C4-2B (cell line): ENCODE measurements around the gene TAGLN2.

Experiments used
- H3K27ac ChIP-seq: fragments of 450-650 bp; 2 replicates; pipeline ENCODE4 v1.5.1; 2017
- ZFX ChIP-seq: fragments of 450-650 bp; IDR thresholded peaks from 2 replicates; pipeline ENCODE4 v1.6.1; 2017
- TF ChIP-seq, protein P1 (sequence below): fragments of 450-650 bp; conservative IDR thresholded peaks from 2 replicates; pipeline ENCODE4 v1.5.1; 2017; ENCODE audit warnings: mild to moderate bottlenecking

Gene TAGLN2

DNA sequence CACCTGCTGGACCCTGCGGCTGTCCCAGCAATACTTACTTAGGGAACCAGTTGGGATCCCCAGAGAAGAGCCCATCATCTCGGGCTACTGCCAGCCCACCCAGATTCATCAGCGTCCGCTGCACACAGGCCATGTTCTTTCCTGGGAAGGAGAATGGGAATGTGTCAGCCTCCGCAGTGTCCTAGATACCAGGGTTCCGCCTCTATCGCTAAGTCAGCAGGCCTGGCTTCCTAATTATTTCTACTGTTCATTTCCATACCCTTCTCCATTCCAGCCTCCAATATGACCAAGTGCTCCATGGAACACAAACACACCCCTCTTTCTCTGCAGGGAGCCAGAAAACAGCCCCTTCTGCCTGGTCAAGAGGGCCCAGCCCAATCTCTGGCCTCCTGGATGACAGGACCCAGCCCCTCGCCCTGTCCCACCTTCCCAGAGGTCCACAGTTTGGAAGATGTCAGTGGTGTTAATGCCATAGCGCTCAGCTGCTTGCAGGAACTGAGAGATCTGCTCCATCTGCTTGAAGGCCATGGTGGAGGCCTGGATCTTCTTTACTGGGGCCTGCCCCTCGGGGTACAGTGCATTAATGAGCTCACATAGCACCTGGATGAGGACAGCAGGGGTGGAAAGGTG lies 6.0 kb downstream of the TAGLN2 start:
- H3K27ac ChIP-seq: no peak overlapping the region
- TF ChIP-seq, protein P1, sequence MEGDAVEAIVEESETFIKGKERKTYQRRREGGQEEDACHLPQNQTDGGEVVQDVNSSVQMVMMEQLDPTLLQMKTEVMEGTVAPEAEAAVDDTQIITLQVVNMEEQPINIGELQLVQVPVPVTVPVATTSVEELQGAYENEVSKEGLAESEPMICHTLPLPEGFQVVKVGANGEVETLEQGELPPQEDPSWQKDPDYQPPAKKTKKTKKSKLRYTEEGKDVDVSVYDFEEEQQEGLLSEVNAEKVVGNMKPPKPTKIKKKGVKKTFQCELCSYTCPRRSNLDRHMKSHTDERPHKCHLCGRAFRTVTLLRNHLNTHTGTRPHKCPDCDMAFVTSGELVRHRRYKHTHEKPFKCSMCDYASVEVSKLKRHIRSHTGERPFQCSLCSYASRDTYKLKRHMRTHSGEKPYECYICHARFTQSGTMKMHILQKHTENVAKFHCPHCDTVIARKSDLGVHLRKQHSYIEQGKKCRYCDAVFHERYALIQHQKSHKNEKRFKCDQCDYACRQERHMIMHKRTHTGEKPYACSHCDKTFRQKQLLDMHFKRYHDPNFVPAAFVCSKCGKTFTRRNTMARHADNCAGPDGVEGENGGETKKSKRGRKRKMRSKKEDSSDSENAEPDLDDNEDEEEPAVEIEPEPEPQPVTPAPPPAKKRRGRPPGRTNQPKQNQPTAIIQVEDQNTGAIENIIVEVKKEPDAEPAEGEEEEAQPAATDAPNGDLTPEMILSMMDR: no peak
- no peak for TF ChIP-seq ZFX

DNA sequence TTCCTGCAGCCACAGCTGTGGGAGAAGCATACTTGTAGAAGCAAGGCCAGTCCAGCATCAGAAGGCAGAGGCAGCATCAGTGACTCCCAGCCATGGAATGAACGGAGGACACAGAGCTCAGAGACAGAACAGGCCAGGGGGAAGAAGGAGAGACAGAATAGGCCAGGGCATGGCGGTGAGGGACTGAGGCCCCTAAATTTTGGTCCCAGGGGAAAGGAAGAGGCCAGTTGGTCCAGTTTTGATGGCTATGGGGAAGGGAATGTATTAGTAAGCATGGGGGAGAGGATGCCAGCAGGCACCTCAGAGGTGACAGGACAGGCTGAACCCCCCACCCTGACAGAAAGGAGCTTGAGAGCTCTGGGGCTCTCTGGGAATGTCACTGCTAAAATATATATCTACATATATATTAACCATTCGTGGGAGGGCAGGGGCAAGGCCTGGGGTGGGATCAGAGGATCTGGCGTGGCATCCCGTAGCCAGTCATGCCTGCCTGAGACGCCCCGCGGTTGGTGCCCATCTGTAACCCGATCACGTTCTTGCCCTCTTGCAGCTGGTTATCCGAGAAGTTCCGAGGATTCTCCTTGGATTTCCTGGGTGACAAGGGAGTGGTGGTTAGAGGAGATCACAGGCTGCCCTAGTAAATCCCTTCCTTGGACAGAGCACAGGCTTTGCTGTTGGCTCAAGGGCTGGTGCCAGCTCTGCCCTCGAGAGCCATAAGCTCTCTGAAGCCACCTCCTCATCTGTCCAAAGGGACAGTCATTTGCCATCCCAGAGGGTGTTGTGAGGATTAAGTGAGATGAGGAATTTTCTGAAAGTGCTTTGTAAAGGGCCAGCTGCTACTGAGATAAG lies 6.7 kb downstream of the TAGLN2 start:
- TF ChIP-seq ZFX: no peak
- TF ChIP-seq, protein P1: no peak
- no peak overlapping the region for H3K27ac ChIP-seq

- TF ChIP-seq ZFX: no peak
- TF ChIP-seq, protein P1: no peak
- H3K27ac ChIP-seq: no peak overlapping the region
Measured at GRCh38 chr1:159917533-159918351, 7.6 kb downstream of the TAGLN2 start.

DNA sequence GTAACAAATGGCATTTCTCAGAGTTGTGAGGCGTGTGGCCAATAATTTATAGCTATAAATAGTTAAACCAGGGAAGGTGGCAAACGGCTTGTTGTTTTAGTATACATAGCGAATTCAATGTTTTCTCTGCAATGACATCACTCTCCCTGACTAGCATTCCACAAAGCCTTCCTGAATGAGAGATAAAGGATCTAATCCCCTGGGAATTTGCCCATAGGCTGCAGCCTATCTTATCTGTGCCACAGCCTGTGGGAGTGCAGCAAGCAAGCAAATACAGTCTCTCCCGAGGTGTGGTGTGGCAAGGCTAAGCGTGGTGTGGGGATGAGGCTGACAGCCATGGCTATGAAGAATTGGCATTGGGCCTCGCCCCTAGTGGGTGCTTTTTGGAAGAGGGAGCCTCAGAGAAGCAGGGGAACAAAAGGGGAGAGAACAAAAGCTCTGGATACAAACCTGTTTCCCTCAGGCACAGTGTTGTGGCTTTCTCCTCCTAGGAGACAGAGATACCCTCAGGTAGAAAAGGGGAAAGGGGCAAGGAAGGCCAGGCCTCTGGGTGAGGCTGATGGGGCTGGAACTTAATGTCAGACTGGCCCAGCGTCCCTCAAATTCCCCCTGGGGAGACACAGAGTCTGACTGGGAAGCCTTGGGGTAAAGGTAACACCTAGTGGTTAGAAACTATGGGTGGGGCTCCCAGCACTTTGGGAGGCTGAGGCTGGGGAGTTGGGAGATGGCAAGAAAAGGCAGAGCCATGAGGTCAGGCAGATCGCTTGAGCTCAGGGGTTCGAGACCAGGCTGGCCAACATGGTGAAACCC lies 8.9 kb downstream of the TAGLN2 start:
- H3K27ac ChIP-seq: peak overlapping the region; percentile 14; the same call in 1 of the 2 replicates
- TF ChIP-seq ZFX: no peak
- TF ChIP-seq, protein P1: no peak

DNA sequence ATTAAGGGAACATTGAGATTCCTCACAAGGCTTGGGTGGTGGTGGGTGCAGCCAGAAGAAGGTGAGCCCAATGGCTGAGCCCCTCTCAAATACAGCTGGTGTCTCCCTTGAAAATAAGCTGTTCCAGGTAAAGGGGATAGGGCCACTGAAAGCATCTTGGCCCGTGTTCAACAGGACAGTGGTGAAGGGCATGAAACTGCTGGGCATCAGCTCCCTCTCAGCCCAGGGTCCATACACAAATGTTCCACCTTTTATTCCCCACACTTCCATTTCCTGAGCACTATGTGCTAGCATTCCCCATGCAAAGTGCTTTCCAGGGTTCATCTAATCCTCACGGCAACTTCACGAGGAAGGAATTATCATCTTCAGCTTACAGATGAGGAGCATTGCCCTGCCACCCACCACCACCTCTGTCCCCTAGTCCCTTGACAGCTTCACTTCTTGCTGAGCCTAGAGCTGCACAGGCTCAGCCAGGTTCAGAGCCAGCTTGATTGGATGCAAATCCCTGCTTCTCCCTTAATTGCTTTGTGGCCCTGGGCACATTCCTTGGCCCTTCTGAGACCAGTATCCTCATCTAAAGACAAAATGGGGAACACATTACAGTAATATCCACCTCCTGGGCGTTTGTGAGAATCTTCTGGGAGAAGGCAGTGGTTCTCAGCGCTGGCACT lies 9.6 kb downstream of the TAGLN2 start:
- TF ChIP-seq, protein P1: no peak
- no peak for TF ChIP-seq ZFX
- no peak overlapping the region for H3K27ac ChIP-seq

GRCh38 chr1:159914252-159915018 lies 10.9 kb downstream of the TAGLN2 start:
- TF ChIP-seq ZFX: no peak
- TF ChIP-seq, protein P1: no peak
- no peak overlapping the region for H3K27ac ChIP-seq
